Measurements from ENCODE around the gene SIRPG.
"Not testable (repeated sequence)": the region's sequence is repeated elsewhere in the genome, so short reads cannot be mapped to it uniquely, and the experiment has no call there.

SIRPG gene

GRCh38 chr20:1657556-1658334, at the start of gene SIRPG:
Gene SIRPG, minus strand, starts transcription at chr20:1657779. Its CDS starts 65 bp downstream, at chr20:1657714.
- no peak for DNase-seq

- not testable (repeated sequence) for DNase-seq
These were observed 49.3 kb upstream of the SIRPG start for GRCh38 chr20:1706887-1707286.

- DNase-seq: no peak
These were observed 48.5 kb upstream of the SIRPG start for GRCh38 chr20:1706079-1706478.

GRCh38 chr20:1702855-1703254, 45.3 kb upstream of the SIRPG start:
- no peak for DNase-seq

- DNase-seq: no peak
These were observed 44.7 kb upstream of the SIRPG start for GRCh38 chr20:1702328-1702727.

GRCh38 chr20:1700990-1701389, 43.4 kb upstream of the SIRPG start:
- DNase-seq: no peak

GRCh38 chr20:1697592-1697991, 40.0 kb upstream of the SIRPG start:
- no peak for DNase-seq

GRCh38 chr20:1696521-1697209, 39.1 kb upstream of the SIRPG start:
- no peak for DNase-seq

- DNase-seq: no peak
These were observed 37.1 kb upstream of the SIRPG start for GRCh38 chr20:1694672-1695071.

GRCh38 chr20:1693427-1693826, 35.8 kb upstream of the SIRPG start:
- DNase-seq: no peak

- DNase-seq: no peak
These were observed 32.1 kb upstream of the SIRPG start for GRCh38 chr20:1689721-1690120.

- DNase-seq: no peak
These were observed 31.4 kb upstream of the SIRPG start for GRCh38 chr20:1688886-1689538.

GRCh38 chr20:1687053-1687452, 29.5 kb upstream of the SIRPG start:
- DNase-seq: no peak

GRCh38 chr20:1686151-1686748, 28.7 kb upstream of the SIRPG start:
- no peak for DNase-seq

- DNase-seq: no peak
These were observed 27.9 kb upstream of the SIRPG start for GRCh38 chr20:1685304-1686052.

- DNase-seq: no peak
These were observed 27.3 kb upstream of the SIRPG start for GRCh38 chr20:1684872-1685271.

GRCh38 chr20:1676650-1677049, 19.1 kb upstream of the SIRPG start:
- no peak for DNase-seq

GRCh38 chr20:1674990-1675780, 17.6 kb upstream of the SIRPG start:
- no peak for DNase-seq

GRCh38 chr20:1674361-1674760, 16.8 kb upstream of the SIRPG start:
- no peak for DNase-seq

- no peak for DNase-seq
These were observed 15.8 kb upstream of the SIRPG start for GRCh38 chr20:1673424-1673823.

GRCh38 chr20:1672728-1673127, 15.1 kb upstream of the SIRPG start:
- no peak for DNase-seq

Data from EL (cell line).